Fibroblast of pulmonary artery (primary cell): ENCODE results near the gene PXK.

Experiments used
- DNase-seq: peaks from one replicate; pipeline ENCODE4 v3.0.0-alpha.2; 2010; ENCODE audit warnings: low read depth
- H3K4me3 ChIP-seq: replicated peaks from 2 replicates; pipeline ENCODE4 v1.5.1; 2011; ENCODE audit warnings: low read depth, mild to moderate bottlenecking, control low read depth, low read length, moderate library complexity
- CTCF ChIP-seq: IDR thresholded peaks from 2 replicates; pipeline ENCODE4 v1.5.1; 2011; ENCODE audit warnings: mild to moderate bottlenecking, control low read depth, low read length, inconsistent platforms; ENCODE audit errors: missing control alignments

Gene PXK

DNA sequence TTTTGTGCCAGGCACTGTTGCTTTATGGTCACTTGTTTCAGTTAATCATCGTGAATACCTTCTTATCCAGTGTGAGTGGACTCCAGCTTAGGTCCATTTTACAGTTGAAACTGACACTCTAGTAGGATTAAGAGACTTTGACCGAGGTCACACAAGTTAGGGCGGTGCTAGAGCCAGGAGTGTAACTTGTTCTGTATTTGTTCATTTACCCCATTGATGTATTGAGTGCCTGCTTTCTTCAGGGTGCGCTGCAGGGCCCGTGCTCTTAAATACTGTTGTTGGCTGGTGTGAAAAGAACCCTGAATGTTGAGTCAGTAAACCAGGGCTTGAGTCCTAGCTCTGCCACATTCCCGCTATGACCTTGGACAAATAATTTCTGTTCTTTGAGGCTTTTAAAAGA is 85.5 kb downstream of the PXK start:
- no peak overlapping the region for H3K4me3 ChIP-seq
- DNase-seq = no peak
- TF ChIP-seq CTCF = no peak

GRCh38 chr3:58419780-58420507 is 87.3 kb downstream of the PXK start:
- peak; percentile 46 for DNase-seq
- TF ChIP-seq CTCF = no peak
- no peak overlapping the region for H3K4me3 ChIP-seq

GRCh38 chr3:58421004-58421403 is 88.3 kb downstream of the PXK start:
- no peak for DNase-seq
- no peak for TF ChIP-seq CTCF
- H3K4me3 ChIP-seq = no peak overlapping the region

- TF ChIP-seq CTCF = peak; percentile 31
- no peak overlapping the region for H3K4me3 ChIP-seq
- peak; percentile 55 for DNase-seq
Measured at GRCh38 chr3:58422756-58423325, 90.1 kb downstream of the PXK start.

DNA sequence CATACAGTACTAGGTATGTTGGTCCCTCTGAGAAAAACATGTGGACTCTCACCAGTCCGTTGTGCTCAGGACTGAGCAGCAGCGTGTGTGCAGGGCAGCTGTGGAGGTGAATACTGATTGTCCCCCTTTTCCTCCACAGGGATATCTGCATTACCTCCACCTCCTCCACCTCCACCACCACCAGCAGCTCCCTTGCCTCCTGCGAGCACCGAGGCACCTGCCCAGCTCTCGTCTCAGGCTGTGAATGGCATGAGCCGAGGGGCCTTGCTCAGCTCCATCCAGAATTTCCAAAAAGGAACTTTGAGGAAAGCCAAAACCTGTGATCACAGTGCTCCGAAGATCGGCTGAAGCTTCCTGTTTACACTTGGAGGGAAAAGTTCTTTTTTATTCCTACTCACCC is 91.9 kb downstream of the PXK start:
- no peak overlapping the region for H3K4me3 ChIP-seq
- DNase-seq = no peak
- TF ChIP-seq CTCF = no peak

- no peak for TF ChIP-seq CTCF
- no peak overlapping the region for H3K4me3 ChIP-seq
- no peak for DNase-seq
Measured at GRCh38 chr3:58425782-58426181, 93.1 kb downstream of the PXK start.
